Keratinocyte (primary cell): Measurements from ENCODE around the gene ZNF593OS. TPM values are rescaled to one million over a fixed set of nuclear protein-coding genes. Genes with fewer than 3 reads are reported as not detected.

Source experiments
- DNase-seq: peaks from one replicate; pipeline ENCODE4 v3.0.0-alpha.2; 2011; ENCODE audit warnings: low read depth, missing footprints, low spot score
- FAIRE-seq: peaks from 2 replicates; lab custom pipeline; 2011; peaks lifted over from hg19 to GRCh38; lab: Jason Lieb, UNC
- H2AFZ ChIP-seq: 2 replicates; pipeline ENCODE4 v1.6.0; 2012; ENCODE audit warnings: low read length, control low read depth, inconsistent platforms; ENCODE audit not compliant: control insufficient read depth
- H3K27ac ChIP-seq: 2 replicates; pipeline ENCODE4 v1.5.1; 2011; ENCODE audit warnings: low read length; ENCODE audit not compliant: control insufficient read depth, insufficient read depth
- H3K27me3 ChIP-seq: 3 replicates; pipeline ENCODE4 v1.6.0; 2011; ENCODE audit warnings: low read length; ENCODE audit not compliant: control insufficient read depth, insufficient read depth; ENCODE audit errors: extremely low read depth
- H3K36me3 ChIP-seq, 2 experiments: 2 replicates in 1 of 2; 3 replicates in 1 of 2; pipeline ENCODE4 v1.5.1; 2011; ENCODE audit warnings: low read length in 2 of 2, mild to moderate bottlenecking in 1 of 2; ENCODE audit not compliant: control insufficient read depth in 2 of 2, insufficient read depth in 2 of 2; ENCODE audit errors: extremely low read depth in 1 of 2
- H3K4me1 ChIP-seq: 3 replicates; pipeline ENCODE4 v1.5.1; 2011; ENCODE audit warnings: low read length; ENCODE audit not compliant: control insufficient read depth, insufficient read depth; ENCODE audit errors: extremely low read depth
- H3K4me2 ChIP-seq: 3 replicates; pipeline ENCODE4 v1.6.0; 2011; ENCODE audit warnings: low read depth, low read length; ENCODE audit not compliant: control insufficient read depth, insufficient read depth; ENCODE audit errors: extremely low read depth
- H3K4me3 ChIP-seq, 3 experiments: fragments of 200-600 bp in 1 of 3; sonication (generic) in 1 of 3; 2 replicates in 2 of 3; 3 replicates in 1 of 3; pipeline ENCODE4 v1.5.1; 2011 to 2016; ENCODE audit warnings: low read length in 3 of 3, mild to moderate bottlenecking in 3 of 3, control low read depth in 2 of 3, inconsistent platforms in 1 of 3, low read depth in 1 of 3, mixed read lengths in 1 of 3, mixed run types in 1 of 3, moderate library complexity in 1 of 3; ENCODE audit not compliant: control insufficient read depth in 2 of 3, insufficient read depth in 2 of 3; ENCODE audit errors: extremely low read depth in 1 of 3
- H3K79me2 ChIP-seq: 2 replicates; pipeline ENCODE4 v1.6.0; 2012; ENCODE audit warnings: low read length; ENCODE audit not compliant: control insufficient read depth, insufficient read depth
- H3K9ac ChIP-seq: 3 replicates; pipeline ENCODE4 v1.6.0; 2011; ENCODE audit warnings: low read length; ENCODE audit not compliant: control insufficient read depth, insufficient read depth; ENCODE audit errors: extremely low read depth
- H3K9me1 ChIP-seq: 3 replicates; pipeline ENCODE4 v1.6.0; 2011; ENCODE audit warnings: low read length; ENCODE audit not compliant: control insufficient read depth, insufficient read depth; ENCODE audit errors: extremely low read depth
- H3K9me3 ChIP-seq: 2 replicates; pipeline ENCODE4 v1.5.1; 2012; ENCODE audit warnings: low read depth, low read length; ENCODE audit not compliant: control insufficient read depth
- H4K20me1 ChIP-seq: 3 replicates; pipeline ENCODE4 v1.6.0; 2011; ENCODE audit warnings: low read length; ENCODE audit not compliant: control insufficient read depth, insufficient read depth; ENCODE audit errors: extremely low read depth
- EZH2 ChIP-seq: IDR thresholded peaks from one replicate; pipeline ENCODE4 v1.6.1; 2012; ENCODE audit warnings: inconsistent platforms, mild to moderate bottlenecking, low read length, moderate library complexity
- dilution Hi-C: fragments of 300-500 bp; cut with MboI; formaldehyde crosslinking; loops from one replicate; pipeline ENCODE4 v1.7.0; 2020; ENCODE audit warnings: low sequenced_read_pairs; ENCODE audit not compliant: extremely low pct_ligation_motif_present
- polyA plus RNA-seq, 5 experiments: library from polyadenylated mRNA; depleted of rRNA in 3 of 5; stranded (reverse) in 3 of 5; stranded (forward) in 1 of 5; unstranded in 1 of 5; fragments of >200 nt; gene quantifications; 1 replicate in 1 of 5; 2 replicates in 3 of 5; 3 replicates in 1 of 5; pipeline versions ENCODE4 v1.2.1 to v1.2.3, GENCODE V29; 2011 to 2012; ENCODE audit warnings: missing spikeins in 2 of 5, low read depth in 1 of 5, low replicate concordance in 1 of 5
- TF ChIP-seq, protein P1 (sequence below), 3 experiments: IDR thresholded peaks in 1 of 3; conservative IDR thresholded peaks in 1 of 3; optimal IDR thresholded peaks in 1 of 3; 2 replicates in 2 of 3; 3 replicates in 1 of 3; pipeline versions ENCODE3 to v1.5.1; 2011; ENCODE audit warnings: low read length in 3 of 3, mild to moderate bottlenecking in 3 of 3, moderate library complexity in 2 of 3, control low read depth in 1 of 3, inconsistent platforms in 1 of 3; ENCODE audit not compliant: insufficient read depth in 2 of 3; ENCODE audit errors: extremely low read depth in 1 of 3

The ZNF593OS gene
- polyA plus RNA-seq, 1 donor (not counting 4 experiments of a cell fraction or from before 2014, with no cell fraction given), result not detected

DNA sequence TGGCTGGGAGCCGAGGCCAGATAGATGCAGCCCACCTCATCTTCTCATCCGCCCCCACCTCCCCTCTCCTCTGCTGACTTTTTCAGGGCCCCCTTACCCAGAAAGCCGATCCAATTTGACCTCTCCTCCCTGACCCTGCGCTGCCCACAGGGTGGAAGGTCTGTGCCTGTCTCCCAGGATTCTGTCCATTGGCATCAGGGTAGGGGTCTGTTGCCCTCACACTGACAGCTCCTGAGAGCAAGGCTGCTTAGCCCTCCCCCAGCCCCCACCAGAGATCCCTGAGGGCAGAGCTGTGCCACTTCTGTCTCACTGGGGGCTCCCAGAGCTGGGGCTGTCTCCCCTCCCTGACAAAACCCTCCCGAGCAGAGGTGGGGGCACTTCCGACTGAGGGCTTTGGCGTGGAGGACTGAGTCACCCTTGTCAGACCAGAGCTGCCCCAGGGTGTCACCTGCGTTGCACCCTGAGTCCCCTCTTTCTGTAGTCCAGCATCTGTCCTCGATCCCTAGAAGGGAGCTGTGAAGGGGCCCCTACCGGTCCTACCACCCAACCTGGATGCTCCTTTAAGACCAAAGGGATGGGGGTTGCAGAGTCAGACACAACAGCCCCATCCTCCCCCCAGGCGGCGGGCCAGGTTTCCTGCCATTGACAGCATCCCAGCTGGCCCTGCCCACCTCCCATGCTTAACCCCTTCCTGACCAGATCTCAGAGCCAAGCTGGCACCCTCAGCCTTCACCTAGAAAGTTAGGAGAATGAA is 15.2 kb downstream of the ZNF593OS start:
- H3K36me3 ChIP-seq, result no peaks in the 10 kb centered on the region
- H3K9me3 ChIP-seq, result no peaks in the 10 kb centered on the region
- H3K9ac ChIP-seq, result no peak overlapping the region
- peaks cover 16% of the 10 kb centered on the region for H3K4me1 ChIP-seq
- H3K4me3 ChIP-seq, result no peak overlapping the region
- FAIRE-seq, result no peak
- no peak overlapping the region for H2AFZ ChIP-seq
- H3K79me2 ChIP-seq, result no peaks in the 10 kb centered on the region
- dilution Hi-C loops, result no loop called here
- H4K20me1 ChIP-seq, result no peaks in the 10 kb centered on the region
- no peak overlapping the region for H3K4me2 ChIP-seq
- H3K9me1 ChIP-seq, result no peaks in the 10 kb centered on the region
- H3K27me3 ChIP-seq, result peaks cover 5% of the 10 kb centered on the region
- no peak for DNase-seq
- H3K27ac ChIP-seq, result no peak overlapping the region
- no peak for TF ChIP-seq EZH2
- TF ChIP-seq, protein P1, sequence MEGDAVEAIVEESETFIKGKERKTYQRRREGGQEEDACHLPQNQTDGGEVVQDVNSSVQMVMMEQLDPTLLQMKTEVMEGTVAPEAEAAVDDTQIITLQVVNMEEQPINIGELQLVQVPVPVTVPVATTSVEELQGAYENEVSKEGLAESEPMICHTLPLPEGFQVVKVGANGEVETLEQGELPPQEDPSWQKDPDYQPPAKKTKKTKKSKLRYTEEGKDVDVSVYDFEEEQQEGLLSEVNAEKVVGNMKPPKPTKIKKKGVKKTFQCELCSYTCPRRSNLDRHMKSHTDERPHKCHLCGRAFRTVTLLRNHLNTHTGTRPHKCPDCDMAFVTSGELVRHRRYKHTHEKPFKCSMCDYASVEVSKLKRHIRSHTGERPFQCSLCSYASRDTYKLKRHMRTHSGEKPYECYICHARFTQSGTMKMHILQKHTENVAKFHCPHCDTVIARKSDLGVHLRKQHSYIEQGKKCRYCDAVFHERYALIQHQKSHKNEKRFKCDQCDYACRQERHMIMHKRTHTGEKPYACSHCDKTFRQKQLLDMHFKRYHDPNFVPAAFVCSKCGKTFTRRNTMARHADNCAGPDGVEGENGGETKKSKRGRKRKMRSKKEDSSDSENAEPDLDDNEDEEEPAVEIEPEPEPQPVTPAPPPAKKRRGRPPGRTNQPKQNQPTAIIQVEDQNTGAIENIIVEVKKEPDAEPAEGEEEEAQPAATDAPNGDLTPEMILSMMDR (optimal IDR thresholded peaks at IDR 0.05 in 1 of 3, IDR thresholded peaks at IDR 0.05 in 1 of 3, conservative IDR thresholded peaks at IDR 0.05 in 1 of 3; ENCODE audit: extremely low read depth in 1 of 3, insufficient read depth in 2 of 3, low read length in 3 of 3), result no peak

DNA sequence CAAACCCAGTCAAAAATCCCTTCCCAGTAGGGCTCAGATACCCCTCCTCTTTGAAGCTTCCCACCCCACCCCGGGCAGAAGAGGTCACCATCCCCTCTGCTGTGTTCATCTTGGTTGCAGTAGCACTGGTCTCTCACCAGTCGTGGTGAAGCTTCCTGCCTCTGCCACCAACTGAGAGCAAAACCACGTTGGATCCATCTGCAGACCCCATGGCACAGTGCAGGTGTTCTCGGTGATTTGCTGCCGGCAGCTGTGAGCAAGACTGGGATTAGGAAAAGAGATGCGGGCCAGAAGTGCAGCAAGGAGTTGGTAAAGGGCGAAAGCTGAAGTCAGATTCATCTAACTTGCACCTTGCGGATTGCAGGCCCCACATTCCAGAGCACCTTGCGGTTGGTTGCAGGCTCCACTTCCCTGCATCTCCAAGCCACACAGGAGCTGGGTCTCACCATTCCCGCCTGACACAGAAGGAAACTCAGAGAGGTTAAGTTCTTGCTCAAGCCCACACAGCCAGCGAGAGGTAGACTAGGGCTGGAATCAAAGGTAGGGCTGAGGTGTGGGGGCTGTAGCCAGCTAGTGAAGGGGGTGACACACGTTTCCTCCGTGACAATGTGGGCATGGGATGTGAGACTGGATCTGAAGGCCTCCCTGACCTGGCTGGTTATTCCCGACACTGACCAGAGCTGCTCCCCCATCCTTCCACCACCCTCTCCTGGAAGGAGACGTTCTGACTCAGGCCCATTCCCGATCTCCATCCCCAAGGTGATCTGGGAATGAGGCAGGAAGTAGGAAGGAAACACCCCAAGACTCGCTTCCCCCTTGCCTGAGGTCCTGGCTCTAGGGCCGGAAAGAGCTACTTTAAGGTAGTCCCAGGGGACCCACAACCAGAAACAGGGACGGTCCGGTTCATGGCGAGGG is 16.0 kb downstream of the ZNF593OS start:
- no peaks in the 10 kb centered on the region for H3K9me1 ChIP-seq
- H3K36me3 ChIP-seq, result no peaks in the 10 kb centered on the region
- H2AFZ ChIP-seq, result no peak overlapping the region
- dilution Hi-C loops, result no loop called here
- no peaks in the 10 kb centered on the region for H4K20me1 ChIP-seq
- FAIRE-seq (no peak), DNase-seq (no peak)
- no peak for TF ChIP-seq EZH2
- TF ChIP-seq, protein P1 (optimal IDR thresholded peaks at IDR 0.05 in 1 of 3, IDR thresholded peaks at IDR 0.05 in 1 of 3, conservative IDR thresholded peaks at IDR 0.05 in 1 of 3; ENCODE audit: extremely low read depth in 1 of 3, insufficient read depth in 2 of 3, low read length in 3 of 3), result no peak
- H3K27me3 ChIP-seq, result no peaks in the 10 kb centered on the region
- H3K79me2 ChIP-seq, result no peaks in the 10 kb centered on the region
- H3K9me3 ChIP-seq, result no peaks in the 10 kb centered on the region
- H3K4me1 ChIP-seq, result peaks cover 13% of the 10 kb centered on the region
- no peak overlapping the region for H3K4me3 ChIP-seq
- no peak overlapping the region for H3K27ac ChIP-seq
- H3K9ac ChIP-seq, result no peak overlapping the region
- no peak overlapping the region for H3K4me2 ChIP-seq
